Heart left ventricle (tissue), 13 donors: Measurements from ENCODE around the gene PTPRN2.

Experiments used
- CTCF ChIP-seq, 12 donors: fragments of 200-600 bp; sonication (generic) in 4 of 12; IDR thresholded peaks; one replicate each; pipeline versions ENCODE4 v1.5.0 to v1.8.0; 2018 to 2022; ENCODE audit warnings: antibody characterized with exemption in 12 of 12, mild to moderate bottlenecking in 5 of 12
- POLR2A ChIP-seq, 2 donors: fragments of 450-650 bp; IDR thresholded peaks; one replicate each; pipeline ENCODE4 v1.6.1; 2017; ENCODE audit warnings: antibody characterized with exemption in 2 of 2, mild to moderate bottlenecking in 2 of 2, moderate library complexity in 2 of 2
- donor health status: ischemic (EF 13 %, LVEDD 7.1; RV severe dilation, severe dysfunction).
- donor health status: DM: no; HTN: yes; CAD: no.
- donor health status: DM: no; HTN: no; CAD: no.
- donor health status: ischemic (EF 25% LVEDD 6.9; RV normal size, moderate dysfunction).
- donor health status: ischemic (EF 25% LVEDD 5.7; RV mildly dilated, moderate dysfunction).
- donor health status: ischemic (EF 35%, LVEDD 5.7; RV mildly dilated, moderate dysfunction).
- donor health status: nonischemic (EF 11% LVEDD 7.7; RV severe dilation, severe dysfunction).
- donor health status: DM: yes; HTN: yes; CAD: no.
- donor health status: PGD.
- donor health status: ischemic (EF 29% LVEDD 5.4; RV normal size, mild dysfunction).
- donor health status: nonischemic (EF 23%, LVEDD 6.1; RV moderate dilation, normal function).

GRCh38 chr7:157825325-157825724, 762.3 kb downstream of the PTPRN2 start:
- no peak for TF ChIP-seq CTCF (IDR thresholded peaks at IDR 0.05)
- no peak for TF ChIP-seq POLR2A (IDR thresholded peaks at IDR 0.05)
